Activated naive CD8-positive, alpha-beta T cell (primary cell): ENCODE measurements around the gene CLEC4E.
"Not testable (repeated sequence)": the region's sequence is repeated elsewhere in the genome, so short reads cannot be mapped to it uniquely, and the experiment has no call there.

Source experiments
- H3K27ac Mint-ChIP-seq: one replicate; pipeline ENCODE4 v1.8.0; 2021; ENCODE audit warnings: mixed read lengths
- H3K27me3 Mint-ChIP-seq: one replicate; pipeline ENCODE4 v1.8.0; 2021; ENCODE audit warnings: mixed read lengths
- H3K36me3 Mint-ChIP-seq: one replicate; pipeline ENCODE4 v1.8.0; 2021; ENCODE audit warnings: mixed read lengths
- H3K4me1 Mint-ChIP-seq: one replicate; pipeline ENCODE4 v1.8.0; 2021; ENCODE audit warnings: low read depth, mixed read lengths
- H3K4me3 Mint-ChIP-seq: one replicate; pipeline ENCODE4 v1.8.0; 2021; ENCODE audit warnings: mild to moderate bottlenecking, mixed read lengths
- H3K9me3 Mint-ChIP-seq: one replicate; pipeline ENCODE4 v1.8.0; 2021; ENCODE audit warnings: low read depth, mixed read lengths

The CLEC4E gene, protein sequence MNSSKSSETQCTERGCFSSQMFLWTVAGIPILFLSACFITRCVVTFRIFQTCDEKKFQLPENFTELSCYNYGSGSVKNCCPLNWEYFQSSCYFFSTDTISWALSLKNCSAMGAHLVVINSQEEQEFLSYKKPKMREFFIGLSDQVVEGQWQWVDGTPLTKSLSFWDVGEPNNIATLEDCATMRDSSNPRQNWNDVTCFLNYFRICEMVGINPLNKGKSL

GRCh38 chr12:8540831-8541230, at the start of gene CLEC4E:
CLEC4E (minus strand) TSS chr12:8540905; CDS start chr12:8540797, 108 bp downstream.
- H3K27ac Mint-ChIP-seq, H3K4me1 Mint-ChIP-seq, H3K4me3 Mint-ChIP-seq, H3K36me3 Mint-ChIP-seq, H3K9me3 Mint-ChIP-seq: not testable (repeated sequence)
- peaks cover 17% of the 10 kb centered on the region for H3K27me3 Mint-ChIP-seq

DNA sequence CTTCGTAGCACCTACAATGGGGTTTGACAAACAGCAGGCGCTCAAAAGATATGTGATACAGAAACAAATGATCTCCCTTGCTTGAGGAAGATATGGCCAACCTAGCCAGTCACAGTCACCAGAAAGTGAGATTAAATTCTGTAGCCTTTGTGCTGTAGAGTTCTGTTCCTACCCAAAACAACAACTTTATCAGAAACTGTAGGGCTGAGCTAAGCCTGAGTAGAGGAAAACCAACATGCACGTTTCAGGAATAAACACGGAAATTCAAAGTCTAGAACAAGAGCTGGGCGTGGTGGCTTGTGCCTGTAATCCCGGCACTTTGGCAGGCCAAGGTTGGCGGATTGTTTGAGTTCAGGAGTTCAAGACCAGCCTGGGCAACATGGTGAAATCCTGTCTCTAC, 49.0 kb upstream of the CLEC4E start:
- no peaks in the 10 kb centered on the region for H3K27me3 Mint-ChIP-seq
- H3K4me3 Mint-ChIP-seq: no peak overlapping the region
- H3K9me3 Mint-ChIP-seq: no peaks in the 10 kb centered on the region
- no peak overlapping the region for H3K27ac Mint-ChIP-seq
- no peaks in the 10 kb centered on the region for H3K36me3 Mint-ChIP-seq
- H3K4me1 Mint-ChIP-seq: peaks cover 8% of the 10 kb centered on the region

DNA sequence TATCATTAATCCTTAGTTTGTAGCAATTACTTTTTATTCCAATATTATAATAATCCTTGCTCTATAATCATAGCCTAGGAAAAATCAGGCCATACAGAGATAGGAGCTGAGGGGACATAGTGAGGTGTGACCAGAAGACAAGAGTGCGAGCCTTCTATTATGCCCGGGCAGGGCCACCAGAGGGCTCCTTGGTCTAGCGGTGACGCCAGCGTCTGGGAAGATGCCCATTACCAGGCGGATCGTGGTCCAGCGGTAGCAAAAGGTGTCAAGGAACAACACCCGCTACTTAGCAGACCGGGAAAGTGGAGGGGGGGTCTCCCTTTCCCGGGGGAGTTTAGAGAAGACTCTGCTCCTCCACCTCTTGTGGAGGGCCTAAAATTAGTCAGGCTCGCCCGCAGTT, 43.8 kb upstream of the CLEC4E start:
- H3K4me1 Mint-ChIP-seq, H3K27me3 Mint-ChIP-seq, H3K9me3 Mint-ChIP-seq, H3K27ac Mint-ChIP-seq, H3K36me3 Mint-ChIP-seq, H3K4me3 Mint-ChIP-seq: not testable (repeated sequence)

DNA sequence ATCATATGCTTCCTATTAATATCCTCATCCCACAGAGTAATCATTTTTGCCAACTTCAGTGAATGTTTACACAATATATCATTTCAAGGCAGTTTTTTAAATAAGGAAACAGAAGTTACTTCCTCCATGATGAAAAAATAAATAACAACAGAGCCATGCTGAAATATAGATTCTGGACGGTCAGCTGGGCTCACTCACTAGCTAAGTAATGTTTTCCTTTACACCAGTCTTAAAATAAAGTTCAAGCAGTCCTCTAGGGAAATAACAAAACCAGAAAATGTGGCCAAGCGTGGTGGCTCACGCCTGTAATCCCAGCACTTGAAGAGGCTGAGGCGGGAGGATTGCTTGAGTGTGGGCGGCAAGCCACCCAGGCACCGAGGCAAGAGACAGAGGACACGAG, 43.3 kb upstream of the CLEC4E start:
- Mint-ChIP-seq H3K27ac (no peak overlapping the region), H3K9me3 (no peaks in the 10 kb centered on the region), H3K4me1 (no peaks in the 10 kb centered on the region), H3K4me3 (no peak overlapping the region), H3K36me3 (no peaks in the 10 kb centered on the region), H3K27me3 (no peaks in the 10 kb centered on the region)

GRCh38 chr12:8581098-8581784, 40.5 kb upstream of the CLEC4E start:
- H3K27ac Mint-ChIP-seq: no peak overlapping the region
- no peaks in the 10 kb centered on the region for H3K4me1 Mint-ChIP-seq
- no peak overlapping the region for H3K4me3 Mint-ChIP-seq
- H3K36me3 Mint-ChIP-seq: no peaks in the 10 kb centered on the region
- H3K27me3 Mint-ChIP-seq: no peaks in the 10 kb centered on the region
- no peaks in the 10 kb centered on the region for H3K9me3 Mint-ChIP-seq

DNA sequence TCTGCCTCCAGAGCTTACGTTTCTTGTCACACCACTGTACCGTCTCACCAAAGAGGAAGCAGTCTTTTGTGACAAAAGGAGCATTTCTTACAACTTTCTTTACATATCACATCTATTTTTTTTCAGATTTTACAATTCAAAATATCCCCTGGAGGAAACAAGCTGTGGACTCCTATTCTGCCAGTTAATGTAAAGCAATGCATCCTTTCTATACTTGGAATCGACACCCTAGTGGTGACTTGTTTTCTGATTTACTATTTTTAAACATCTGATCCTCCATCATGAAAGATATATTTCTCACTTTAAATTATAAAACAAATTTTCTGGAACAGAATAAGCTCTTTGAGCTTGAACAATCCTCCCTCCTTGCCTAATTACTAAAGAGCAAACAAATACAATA, 37.2 kb upstream of the CLEC4E start:
- Mint-ChIP-seq H3K27me3 (peaks cover 3% of the 10 kb centered on the region), H3K9me3 (no peaks in the 10 kb centered on the region), H3K4me1 (peaks cover under 1% of the 10 kb centered on the region), H3K36me3 (no peaks in the 10 kb centered on the region), H3K27ac (no peak overlapping the region), H3K4me3 (no peak overlapping the region)

DNA sequence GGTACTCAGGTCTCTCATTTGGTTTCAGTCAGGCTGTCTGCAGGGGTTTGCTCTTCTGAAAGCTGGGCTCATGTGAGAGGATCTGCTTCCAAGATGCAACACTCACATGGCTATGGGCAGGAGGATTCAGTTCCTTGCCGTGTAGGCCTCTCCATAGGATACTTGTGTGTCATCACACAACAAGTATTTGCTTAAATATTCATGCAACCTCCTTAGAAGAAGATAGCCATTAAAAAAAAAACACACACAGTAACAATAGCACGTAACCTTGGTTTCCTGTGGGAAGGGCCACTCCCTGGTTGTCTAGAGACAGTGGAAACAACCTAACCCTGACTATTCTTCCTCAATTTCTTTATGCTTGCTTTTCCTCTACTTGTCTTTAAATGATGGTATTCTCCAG, 31.8 kb upstream of the CLEC4E start:
- Mint-ChIP-seq H3K9me3 (no peaks in the 10 kb centered on the region), H3K27ac (no peak overlapping the region), H3K27me3 (peaks cover 3% of the 10 kb centered on the region), H3K36me3 (no peaks in the 10 kb centered on the region), H3K4me3 (peak overlapping the region; percentile 6), H3K4me1 (peaks cover 10% of the 10 kb centered on the region)

DNA sequence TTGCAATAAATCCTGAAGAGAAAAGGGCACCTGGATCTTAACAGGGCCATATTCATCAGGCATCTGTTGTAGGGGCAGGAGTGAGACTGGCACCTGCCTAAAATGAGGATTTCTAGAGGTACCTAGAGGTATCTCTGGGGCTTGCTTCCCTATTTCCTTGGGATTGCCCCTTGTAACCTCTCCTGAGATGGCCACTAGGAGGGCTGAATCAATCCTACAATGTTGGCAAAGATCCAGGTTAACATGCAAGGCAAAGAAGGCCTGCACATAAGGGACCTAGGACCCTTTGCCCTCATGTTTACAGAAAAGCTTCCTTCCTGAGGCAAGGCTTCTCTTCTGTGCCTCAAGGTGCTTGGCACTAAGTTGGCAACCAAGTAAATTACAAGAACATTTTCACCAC, 25.8 kb upstream of the CLEC4E start:
- Mint-ChIP-seq H3K36me3 (peaks cover 10% of the 10 kb centered on the region), H3K27me3 (peaks cover 1% of the 10 kb centered on the region), H3K4me3 (no peak overlapping the region), H3K9me3 (peaks cover 16% of the 10 kb centered on the region), H3K27ac (no peak overlapping the region), H3K4me1 (no peaks in the 10 kb centered on the region)

DNA sequence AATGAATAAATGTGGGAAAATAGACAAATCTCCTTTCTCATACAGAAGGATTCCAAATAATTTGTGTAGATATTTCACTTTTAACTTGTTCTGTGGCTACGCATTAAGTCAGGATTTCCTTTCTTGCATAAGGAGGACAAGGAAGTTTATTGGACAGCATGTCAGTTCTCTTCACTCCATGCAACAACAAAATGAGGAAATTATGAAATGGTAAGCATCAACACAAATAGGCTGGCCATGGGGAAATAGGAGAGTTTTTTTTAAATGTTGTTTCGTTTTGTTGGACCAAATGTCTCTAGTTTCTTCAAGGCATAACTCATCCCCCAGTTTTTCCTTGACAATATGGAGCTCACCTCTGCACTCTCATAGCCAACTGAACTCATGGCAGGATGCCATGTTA, 25.3 kb upstream of the CLEC4E start:
- H3K27me3 Mint-ChIP-seq, H3K4me1 Mint-ChIP-seq, H3K27ac Mint-ChIP-seq, H3K4me3 Mint-ChIP-seq: not testable (repeated sequence)
- Mint-ChIP-seq H3K36me3 (peaks cover 10% of the 10 kb centered on the region), H3K9me3 (peaks cover 21% of the 10 kb centered on the region)

- Mint-ChIP-seq H3K27ac (no peak overlapping the region), H3K36me3 (peaks cover 10% of the 10 kb centered on the region), H3K4me3 (no peak overlapping the region), H3K9me3 (peaks cover 21% of the 10 kb centered on the region), H3K27me3 (peaks cover 1% of the 10 kb centered on the region), H3K4me1 (no peaks in the 10 kb centered on the region)
These were observed 24.0 kb upstream of the CLEC4E start for GRCh38 chr12:8564656-8565055.

DNA sequence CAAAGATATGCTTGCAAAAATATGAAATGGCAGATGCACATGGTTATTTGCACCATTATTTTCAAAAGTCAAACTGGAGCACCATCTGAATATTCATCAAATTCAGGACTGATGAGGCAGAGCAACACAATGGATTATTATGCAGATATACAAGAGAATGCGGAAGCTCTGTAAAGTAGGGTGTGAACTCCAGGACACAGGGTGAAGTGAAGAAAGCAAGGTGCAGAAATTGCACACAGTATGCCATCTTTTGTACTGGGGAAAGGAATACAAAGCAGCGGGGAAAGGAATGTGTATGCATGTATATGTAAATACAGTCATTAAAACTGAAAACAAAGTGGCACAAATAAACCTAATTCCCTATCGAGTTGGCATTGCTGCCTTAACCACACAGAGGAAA, 22.7 kb upstream of the CLEC4E start:
- Mint-ChIP-seq H3K27ac (no peak overlapping the region), H3K4me3 (no peak overlapping the region), H3K36me3 (peaks cover 10% of the 10 kb centered on the region), H3K27me3 (peaks cover 1% of the 10 kb centered on the region), H3K9me3 (peaks cover 21% of the 10 kb centered on the region), H3K4me1 (no peaks in the 10 kb centered on the region)

DNA sequence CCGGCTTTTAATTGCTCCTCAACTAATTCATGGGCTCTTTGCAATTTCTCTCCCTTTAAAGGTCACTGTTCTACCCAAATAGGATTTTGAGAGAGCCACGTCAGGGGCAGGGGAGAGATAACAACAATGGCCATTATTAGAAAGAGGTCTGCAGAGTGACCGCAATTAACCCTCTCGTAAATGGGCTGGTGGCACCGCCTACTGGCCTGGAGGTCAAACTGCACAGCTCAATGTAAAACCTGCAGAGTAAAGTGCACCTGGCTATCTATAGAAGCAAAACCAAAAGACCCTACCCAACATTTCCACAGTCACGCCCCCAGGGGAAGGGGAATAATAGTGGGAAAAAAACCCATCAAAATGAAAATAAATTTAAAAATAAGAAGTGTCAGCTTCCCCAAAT, 21.6 kb upstream of the CLEC4E start:
- Mint-ChIP-seq H3K27ac (no peak overlapping the region), H3K4me1 (no peaks in the 10 kb centered on the region), H3K4me3 (no peak overlapping the region), H3K27me3 (peaks cover 1% of the 10 kb centered on the region), H3K9me3 (peaks cover 20% of the 10 kb centered on the region), H3K36me3 (peaks cover 9% of the 10 kb centered on the region)

DNA sequence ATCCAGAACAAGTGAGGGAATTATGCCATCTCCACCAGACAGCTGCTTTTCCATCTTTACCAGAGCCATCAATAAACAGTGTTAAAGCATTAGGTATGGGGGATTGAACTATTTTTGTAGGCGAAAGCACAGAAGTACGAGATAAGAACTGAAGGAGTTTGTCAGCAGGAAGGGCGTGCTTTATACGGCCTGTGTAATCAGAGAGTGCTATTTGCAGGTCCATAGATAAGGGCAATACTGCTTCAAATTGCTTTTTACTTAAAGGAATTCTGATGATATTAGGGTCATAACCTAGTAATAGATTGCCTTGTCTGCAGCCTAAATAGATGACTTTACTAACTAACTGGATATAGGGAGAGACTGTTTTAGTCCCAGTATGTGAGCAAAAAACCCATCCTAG, 20.3 kb upstream of the CLEC4E start:
- peaks cover 7% of the 10 kb centered on the region for H3K36me3 Mint-ChIP-seq
- no peaks in the 10 kb centered on the region for H3K4me1 Mint-ChIP-seq

GRCh38 chr12:8559676-8560075, 19.0 kb upstream of the CLEC4E start:
- Mint-ChIP-seq H3K9me3 (peaks cover 17% of the 10 kb centered on the region), H3K27me3 (no peaks in the 10 kb centered on the region), H3K4me3 (no peak overlapping the region), H3K27ac (no peak overlapping the region), H3K4me1 (no peaks in the 10 kb centered on the region), H3K36me3 (peaks cover 7% of the 10 kb centered on the region)

More for the DNA sequence above, 20.3 kb upstream of the CLEC4E start:
- H3K27me3 Mint-ChIP-seq: peaks cover 1% of the 10 kb centered on the region
- H3K4me3 Mint-ChIP-seq: no peak overlapping the region
- H3K9me3 Mint-ChIP-seq: peaks cover 17% of the 10 kb centered on the region
- no peak overlapping the region for H3K27ac Mint-ChIP-seq

GRCh38 chr12:8556531-8557097, 15.9 kb upstream of the CLEC4E start:
- no peaks in the 10 kb centered on the region for H3K36me3 Mint-ChIP-seq
- H3K4me1 Mint-ChIP-seq: no peaks in the 10 kb centered on the region
- no peak overlapping the region for H3K27ac Mint-ChIP-seq
- H3K27me3 Mint-ChIP-seq: no peaks in the 10 kb centered on the region
- H3K4me3 Mint-ChIP-seq: no peak overlapping the region
- peaks cover 6% of the 10 kb centered on the region for H3K9me3 Mint-ChIP-seq
